ENCODE data around the gene CSF3R.

The CSF3R gene

DNA sequence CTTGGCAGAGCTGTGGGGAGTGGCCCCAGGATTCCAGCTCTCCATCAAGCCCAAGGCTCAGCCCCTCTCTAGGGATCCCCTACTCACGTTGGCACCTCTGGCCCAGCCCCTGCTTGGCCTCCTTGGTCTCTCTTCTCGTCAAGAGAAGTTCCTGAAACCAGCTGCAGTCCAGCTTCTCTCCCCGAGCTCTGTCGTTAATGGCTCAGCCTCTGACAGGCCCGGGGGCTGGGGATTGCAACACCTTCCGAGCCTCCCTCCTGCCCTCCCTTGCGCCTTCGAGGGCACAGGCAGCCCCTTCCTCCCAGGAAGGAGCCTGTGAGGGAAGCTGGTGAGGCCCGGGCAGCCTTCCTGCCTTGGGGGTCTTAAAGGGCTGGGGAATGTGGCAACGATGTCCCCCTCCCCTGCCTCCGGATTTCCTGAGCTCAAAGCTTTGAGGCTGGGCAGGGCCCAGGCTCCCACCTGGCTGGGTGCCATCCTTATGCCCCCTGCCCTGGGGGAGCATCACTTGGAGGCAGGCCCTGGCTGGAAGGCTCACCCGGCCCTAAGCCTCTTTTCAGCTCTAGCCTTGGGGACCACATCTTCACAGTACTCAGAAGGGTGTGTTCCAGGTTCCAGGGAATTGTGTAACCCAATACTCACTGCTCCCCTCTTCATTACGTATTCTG, at the start of gene CSF3R:
CSF3R (minus strand) TSS at position 190 of the 665 bp plus-strand sequence. CDS start 3,417 bp downstream, outside the sequence.
- no peak for DNase-seq (ENCODE audit: low read depth)

DNA sequence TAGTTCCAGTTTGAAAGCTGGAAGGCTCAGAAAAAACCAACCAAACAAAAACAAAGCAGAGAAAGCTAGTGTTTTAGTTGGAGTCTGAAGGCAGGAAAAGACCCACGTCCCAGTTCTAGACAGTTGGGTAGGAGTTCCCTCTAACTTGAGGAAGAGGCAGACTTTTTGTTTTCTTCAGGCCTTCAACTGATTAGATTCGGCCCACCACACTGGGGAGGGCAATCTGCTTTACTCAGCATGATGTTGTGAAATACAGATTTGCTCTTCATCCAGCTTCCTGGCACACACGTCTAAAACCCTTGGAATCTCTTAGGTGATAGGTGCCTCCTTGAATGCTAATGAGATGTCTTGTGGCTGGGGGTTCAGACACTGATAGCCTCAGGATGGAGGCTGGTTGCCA, 49.1 kb upstream of the CSF3R start:
- no peak for DNase-seq (ENCODE audit: low read depth)

DNA sequence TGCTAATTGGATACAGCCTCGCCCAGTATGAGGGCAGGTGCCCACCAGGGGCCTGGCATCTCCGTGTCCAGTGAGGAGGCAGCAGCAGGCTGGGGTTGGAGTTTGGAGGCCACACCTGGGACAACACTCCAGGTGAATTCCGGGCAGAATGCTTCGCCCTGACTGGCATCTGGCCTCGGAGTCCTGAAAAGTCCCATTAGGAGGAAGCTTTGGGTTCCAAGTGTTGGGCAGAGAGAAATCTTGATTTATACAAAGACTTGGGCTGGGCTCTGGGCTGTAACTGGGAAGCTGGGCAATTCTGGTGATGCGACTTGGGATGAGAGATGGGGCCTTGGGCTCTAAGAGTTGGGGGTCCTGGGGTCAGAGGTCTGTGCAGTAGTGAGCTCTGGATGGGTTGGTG, 48.1 kb upstream of the CSF3R start:
- DNase-seq (ENCODE audit: low read depth): no peak

DNA sequence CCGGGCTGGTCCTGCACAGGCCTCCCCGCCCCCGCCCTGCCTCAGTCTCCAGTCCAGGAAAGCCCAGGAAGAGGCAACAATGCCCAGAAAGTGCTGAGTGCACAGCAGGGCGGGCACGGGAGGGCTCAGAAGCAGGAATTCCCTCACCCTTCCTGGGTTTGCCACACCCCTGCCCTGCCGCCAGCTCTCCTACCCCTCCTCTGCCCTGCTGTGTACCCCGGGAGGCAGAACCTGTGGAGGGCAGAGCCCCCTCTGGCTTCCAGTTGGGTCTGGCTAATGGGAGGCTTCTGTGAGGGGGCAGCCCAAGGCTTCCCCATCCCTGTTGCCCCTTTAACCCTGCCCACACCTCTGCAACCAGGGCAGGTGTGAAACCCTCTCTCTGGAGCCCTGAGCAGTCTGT, 47.5 kb upstream of the CSF3R start:
- no peak for DNase-seq (ENCODE audit: low read depth)

DNA sequence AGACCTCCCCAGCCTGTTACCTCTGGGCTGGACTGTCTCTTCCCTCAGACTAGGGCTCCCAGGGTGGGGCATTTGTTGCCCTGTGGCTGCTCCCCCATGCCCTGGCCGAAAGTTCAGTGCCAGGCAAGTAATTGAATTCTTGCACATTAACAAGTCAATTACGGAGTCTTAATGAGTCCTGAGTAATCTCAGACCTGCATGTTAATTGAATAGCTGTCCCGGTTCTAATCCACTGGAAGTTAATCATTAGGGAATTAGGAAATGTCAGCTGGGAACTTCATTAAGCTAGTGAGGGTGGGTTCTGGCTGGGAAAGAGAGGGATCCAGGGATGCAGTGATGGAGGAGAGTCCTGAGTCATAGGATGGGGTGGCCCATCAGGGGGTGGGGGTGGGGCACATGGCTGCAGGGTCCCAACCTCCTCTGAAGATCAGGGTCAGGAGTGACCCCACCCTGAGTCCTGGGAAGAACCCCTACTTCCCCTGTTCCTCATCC, 47.1 kb upstream of the CSF3R start:
- DNase-seq (ENCODE audit: low read depth): no peak

DNA sequence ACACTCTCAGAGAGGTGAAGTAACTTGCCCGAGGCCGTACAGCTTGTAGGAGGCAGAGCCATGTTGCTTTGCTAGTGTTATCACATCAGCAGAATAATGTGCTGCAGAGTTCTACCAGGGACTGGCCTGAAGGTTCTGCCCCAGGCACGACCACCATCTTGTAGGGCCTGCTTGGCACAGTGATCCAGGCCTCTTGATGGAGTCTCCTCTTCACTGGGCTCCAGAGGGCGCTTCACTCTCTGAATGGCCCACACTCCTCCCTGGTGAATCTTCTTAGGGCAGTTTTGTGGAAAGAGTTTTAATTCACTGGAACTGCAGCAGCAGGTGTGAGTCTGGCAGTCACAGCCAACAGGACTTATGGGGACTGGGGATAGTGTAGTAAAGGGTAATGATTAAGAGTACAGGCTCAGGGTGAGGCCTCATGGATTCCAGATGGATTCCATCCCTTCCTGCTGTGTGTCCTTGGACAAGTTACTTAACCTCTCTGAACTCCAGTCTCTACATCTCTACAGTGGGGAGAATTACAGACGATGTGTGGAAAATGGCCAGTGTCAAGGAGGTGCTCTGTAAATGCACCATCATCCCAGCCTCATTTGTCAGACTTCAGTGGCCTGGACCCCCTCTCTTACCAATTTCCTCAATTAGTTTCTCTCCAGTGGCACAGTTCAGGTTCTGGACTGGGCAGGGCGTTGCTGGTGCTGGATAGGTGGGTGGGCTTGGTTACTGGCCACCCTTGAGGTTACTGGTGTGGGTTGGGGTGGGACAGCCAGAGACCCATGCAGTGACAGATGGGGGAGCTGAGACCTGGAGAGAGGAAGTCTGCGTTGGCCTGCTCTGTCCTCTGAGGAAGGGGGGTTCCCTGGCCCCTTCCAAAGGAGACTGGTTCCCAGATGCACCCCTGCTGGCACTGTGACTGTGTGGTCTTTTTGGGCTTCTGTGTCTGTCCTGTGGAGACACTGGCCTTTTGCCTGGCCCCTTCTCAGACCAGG, 45.9 kb upstream of the CSF3R start:
- no peak for DNase-seq (ENCODE audit: low read depth)

DNA sequence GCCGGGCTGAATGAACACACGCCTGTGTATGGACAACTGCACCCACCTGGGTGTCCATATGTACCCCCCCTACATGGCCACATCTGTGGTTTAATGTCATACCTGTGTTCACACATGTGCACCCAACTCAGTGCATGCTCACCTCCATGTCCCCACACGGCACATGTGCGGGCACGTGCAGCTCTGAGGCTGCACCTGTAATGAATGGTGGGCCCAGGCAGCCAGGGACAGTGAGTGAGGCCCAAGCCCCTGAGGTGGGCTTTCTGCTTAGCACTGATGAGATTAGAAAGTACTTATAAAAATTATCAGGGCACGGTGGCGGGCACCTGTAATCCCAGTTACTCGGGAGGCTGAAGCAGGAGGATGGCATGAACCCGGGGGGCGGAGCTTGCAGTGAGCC, 42.5 kb upstream of the CSF3R start:
- DNase-seq (ENCODE audit: low read depth): no peak

DNA sequence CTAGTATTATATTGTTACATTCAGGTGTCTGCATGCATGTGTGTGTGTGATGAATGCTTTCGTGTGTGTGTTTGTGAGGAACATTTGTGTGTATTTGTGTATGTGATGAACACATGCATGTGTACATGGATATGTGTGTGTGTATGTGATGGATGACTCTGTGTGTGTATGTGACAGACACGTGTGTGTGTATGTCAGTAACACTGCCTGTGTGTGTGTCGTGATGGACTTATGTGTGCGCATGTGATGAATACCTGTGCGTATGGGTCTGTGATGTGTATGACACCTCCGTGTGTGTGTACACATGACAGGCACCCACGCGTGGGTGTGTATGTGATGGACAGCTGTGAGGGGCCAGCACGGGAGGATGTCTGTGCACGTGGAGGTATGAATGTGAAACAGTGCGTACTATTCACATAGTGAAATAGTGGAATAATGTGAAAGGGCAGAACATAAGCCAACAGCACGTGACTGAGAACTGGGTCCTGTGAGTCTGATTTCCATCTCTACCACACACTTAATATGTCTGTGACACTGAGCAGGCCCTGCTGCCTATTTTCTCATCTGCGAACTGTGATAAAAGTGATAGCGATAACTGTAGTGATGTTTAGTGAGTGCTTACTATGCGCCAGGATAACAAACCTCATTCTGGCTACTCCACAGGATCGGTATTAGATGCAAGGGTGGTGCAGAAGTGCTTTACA, 41.8 kb upstream of the CSF3R start:
- DNase-seq (ENCODE audit: low read depth): no peak

DNA sequence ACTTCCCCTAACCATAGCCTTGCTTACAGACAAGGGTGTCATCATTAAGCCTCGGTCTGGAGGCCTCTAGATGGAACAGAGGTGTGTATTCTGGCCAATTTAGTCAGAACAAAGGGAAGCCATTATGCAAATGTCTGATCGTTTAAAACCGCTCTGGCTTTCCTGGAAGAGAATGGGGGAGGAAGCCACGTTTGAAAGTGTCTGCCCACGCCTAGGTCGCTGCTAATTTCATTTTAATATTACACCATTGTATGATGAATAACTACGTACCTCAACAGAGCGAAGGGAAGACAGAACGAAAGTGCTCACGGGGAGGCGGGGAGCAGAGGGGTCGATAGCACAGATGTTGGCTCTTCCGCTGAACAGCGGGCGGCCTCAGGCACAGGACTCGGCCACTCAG, 41.1 kb upstream of the CSF3R start:
- DNase-seq (ENCODE audit: low read depth): no peak

DNA sequence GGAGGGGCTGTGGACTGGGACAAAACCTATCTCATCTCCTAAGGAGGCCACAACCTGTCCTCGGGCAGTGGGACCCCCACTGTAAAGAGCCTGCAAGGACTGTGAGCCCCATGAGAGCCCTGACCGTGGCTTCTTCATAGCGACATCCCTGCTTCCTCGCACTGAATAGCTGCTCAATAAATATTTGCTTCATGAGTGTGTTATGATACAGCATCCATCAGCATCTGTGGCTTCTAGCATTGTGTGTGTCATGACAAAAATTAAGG, 40.5 kb upstream of the CSF3R start:
- no peak for DNase-seq (ENCODE audit: low read depth)

DNA sequence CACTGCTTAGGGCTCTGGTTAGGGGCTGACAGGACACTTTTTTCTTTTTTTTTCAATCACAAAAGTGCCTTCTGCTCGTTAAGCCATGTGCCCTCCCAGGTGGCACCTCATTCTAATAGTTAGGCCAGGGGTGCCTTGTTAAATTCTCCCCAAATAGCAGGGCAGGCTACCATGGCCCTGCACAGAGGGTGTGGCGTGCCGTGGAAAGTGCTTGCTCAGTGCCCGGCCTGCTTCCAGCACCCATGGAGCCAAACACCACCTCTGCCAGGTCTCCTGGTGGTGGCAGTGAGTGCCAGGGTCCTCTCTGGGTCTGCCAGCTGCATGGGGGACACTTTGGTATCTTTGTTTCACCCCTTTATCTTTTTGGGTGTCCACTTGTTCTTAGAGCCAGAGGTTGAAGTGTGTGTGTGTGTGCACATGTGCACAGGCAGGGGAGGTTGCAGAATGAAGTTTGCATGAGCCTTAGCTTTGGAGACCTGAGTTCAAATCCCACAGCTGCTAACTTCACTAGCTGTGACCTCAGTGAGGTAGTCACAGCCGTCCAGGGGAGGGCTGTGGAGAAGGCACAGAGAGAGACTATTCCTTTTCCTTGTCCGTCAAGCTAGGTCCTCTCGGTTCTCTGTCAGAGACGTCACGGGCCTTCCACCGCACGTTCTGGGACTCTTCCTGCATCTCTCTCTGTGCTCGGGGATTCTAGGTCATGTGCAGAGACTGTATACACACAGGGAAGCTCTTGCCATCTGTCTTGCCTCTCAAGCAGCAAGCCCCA, 39.9 kb upstream of the CSF3R start:
- DNase-seq (ENCODE audit: low read depth): no peak

DNA sequence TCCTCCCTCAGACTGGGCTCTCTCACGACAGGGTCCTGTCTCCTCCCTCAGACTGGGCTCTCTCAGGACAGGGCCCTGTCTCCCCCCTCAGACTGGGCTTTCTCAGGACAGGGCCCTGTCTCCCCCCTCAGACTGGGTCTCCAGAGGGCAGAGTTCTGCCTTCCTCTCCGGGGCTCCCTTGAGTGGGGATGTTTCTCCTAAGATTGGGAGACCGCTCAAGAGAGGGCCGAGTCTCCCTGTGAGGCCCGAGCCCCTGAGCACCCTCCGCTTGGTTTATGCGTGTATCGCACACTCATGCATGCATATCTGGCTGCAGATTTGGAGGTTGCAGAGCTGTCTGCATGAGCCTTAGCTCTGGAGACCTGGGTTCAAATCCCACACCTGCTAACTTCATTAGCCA, 39.3 kb upstream of the CSF3R start:
- no peak for DNase-seq (ENCODE audit: low read depth)

DNA sequence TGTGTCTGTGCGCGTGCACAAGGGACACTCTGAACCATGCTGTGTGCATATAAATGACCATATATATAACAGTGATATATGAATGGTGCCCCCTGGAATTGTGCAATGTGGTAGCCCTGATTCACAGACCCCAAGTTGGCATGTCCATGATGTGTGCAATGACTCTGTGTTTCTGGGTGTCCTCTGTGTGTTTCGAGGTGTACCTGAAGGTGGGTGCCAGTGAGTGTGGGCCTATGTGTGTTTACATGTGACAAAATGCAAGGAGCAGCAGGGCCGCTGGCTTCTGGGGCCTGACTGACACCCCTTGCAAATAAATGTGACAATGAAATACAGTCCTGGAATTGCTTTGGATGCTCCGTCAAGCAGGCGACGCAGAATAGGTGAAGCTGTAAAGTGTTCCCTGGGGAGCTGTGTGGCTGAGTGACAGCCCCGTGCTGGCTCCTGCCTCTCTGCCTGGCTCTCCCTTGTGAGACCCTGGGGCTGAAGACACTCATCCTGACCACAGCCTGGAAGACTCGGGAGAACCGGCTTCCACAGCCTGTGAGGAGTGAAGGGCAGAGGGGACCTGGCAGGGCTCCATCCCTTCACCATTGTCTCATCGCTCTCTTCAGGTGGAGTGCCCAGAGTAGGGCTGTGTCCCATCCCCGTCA, 38.2 kb upstream of the CSF3R start:
- DNase-seq (ENCODE audit: low read depth): no peak

DNA sequence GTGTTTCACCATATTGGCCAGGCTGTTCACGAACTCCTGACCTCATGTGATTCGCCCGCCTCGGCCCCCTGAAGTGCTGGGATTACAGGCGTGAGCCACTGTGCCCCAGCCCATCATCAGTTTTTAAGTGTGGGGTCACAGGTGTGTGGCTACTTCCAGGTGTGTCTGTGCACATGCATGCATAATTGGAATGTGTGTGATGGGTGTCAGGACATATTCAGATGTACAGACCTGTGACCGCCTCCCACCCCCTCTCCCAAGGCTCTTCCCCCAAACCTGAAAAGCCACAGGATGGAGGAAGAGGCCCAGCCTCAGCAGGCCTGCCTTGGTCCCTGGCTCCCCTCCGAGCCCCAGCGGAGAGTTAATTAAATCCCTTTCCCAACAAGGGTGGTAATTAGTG, 37.3 kb upstream of the CSF3R start:
- DNase-seq (ENCODE audit: low read depth): no peak

DNA sequence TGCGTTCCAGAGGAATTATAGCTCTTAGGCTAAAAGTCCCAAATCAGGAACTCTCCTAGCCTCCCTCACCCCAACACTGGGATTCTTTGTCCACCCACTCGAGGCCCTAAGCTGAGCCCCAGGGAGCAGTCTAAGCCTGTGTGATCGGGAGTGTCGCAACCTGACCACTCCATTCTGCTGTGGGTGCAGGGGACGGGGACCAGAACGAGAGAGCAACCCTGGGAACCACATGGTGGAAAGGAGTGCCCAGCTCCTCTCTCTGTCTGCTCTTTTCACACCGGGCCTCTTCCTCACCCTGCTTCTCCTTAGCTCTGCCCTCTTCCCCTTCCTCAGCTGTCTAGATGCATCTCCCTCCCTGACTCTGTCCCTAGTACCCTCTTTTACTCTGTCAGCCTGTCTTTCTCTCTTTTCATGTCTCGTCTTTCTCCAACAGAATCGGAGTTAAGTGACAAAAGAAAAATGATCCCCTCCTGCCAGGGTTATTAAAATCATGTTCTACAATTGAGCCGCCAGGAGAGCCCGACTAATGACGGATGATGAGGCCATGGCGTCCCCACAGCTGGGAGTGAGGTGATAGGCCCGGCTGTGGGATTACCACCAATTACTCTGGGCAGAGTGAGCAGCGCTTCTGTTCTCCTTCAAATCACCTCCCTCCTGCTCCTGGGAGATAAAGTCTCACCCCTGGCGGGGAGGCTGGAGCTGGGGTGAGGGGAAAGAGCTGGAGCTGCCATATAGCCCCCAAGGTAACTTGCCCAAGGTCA, 34.5 kb upstream of the CSF3R start:
- no peak for DNase-seq (ENCODE audit: low read depth)

DNA sequence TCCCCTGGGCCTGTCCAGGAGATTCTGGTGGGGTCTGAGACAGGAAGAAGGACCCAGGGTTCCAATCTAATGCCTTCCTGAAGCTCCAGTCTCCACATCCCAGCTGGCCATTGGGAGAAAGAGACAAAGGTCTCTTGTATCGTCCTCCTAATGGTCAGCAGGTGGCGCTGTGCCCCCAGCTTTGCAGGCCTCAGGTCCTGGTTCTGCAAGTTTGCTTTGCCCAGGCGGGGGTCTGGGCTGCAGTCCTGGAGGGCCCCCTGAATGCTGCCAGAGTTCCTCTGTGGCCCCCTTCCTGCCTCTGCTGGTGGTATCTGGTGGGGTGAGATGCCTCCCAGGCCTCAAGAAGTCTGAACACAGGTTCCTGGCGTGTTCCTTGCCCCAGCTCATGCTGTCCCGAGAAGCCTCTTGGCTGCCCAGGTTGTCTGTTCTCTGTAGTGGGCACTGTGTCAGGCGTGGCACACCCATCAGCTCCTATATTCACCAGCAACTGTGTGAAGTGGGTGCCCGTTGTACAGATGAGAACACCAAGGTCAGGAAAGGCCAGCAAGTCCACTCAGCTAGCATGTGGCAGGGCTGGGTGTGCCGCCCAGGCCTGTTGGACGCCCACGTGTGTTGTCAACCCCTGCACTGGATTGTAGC, 33.8 kb upstream of the CSF3R start:
- peak; percentile 3 for DNase-seq (ENCODE audit: low read depth)

DNA sequence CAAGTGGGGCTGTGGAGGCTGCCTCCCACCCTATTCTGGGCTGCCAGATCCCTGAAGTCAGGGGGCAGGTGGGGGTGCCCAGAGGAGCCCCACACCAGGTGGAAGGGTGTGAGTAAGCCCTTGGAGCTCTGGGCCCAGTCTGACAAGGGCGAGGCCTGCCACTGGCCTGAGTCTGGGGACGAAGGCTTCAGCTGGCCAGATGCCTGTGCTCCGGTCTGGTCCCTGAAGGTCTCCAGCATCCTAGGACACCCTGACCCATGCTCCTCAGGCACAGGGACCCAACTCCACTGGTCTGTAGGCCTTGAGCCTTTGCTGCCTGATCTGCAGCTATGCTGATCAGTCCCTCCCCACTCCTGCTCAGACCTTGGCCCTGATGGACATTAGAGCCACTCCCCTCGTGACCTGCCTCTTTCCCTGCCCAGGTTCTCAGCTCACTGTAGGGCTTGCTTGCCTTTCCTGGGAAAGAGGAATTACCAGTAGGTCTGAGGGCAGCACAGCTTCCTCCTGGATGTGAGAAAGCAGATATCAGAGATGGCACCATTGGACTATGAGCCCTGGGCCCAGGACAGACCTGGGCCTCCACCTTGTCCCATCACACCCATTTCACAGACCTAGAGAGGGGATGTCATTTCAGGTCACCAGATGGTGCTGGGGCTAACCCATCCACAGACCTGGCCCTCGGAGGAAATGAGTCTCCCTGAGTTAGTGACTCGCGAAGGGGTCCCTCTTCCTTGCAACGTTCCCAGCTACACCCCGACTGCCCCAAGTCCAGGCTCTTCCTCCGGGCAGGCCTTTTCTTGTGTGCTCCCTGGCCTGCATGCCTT, 32.8 kb upstream of the CSF3R start:
- DNase-seq (ENCODE audit: low read depth): no peak

DNA sequence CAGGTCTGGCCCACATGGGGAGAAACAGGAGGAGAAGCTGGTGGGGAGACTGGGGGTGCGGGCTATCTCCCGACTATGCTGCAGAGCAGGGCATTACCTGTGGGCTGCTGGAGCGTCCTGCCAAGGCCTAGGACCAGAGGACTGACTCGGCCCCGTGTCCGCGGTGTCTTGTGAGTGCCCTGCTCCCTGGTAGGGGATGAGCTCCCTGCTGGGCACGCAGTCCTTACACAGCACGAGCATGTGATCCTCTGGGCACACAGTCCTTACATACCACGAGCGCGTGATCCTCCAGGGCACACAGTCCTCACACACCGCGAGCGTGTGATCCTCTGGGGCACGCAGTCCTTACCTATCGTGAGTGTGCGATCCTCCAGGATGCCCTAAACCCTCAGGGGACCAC, 31.8 kb upstream of the CSF3R start:
- no peak for DNase-seq (ENCODE audit: low read depth)

DNA sequence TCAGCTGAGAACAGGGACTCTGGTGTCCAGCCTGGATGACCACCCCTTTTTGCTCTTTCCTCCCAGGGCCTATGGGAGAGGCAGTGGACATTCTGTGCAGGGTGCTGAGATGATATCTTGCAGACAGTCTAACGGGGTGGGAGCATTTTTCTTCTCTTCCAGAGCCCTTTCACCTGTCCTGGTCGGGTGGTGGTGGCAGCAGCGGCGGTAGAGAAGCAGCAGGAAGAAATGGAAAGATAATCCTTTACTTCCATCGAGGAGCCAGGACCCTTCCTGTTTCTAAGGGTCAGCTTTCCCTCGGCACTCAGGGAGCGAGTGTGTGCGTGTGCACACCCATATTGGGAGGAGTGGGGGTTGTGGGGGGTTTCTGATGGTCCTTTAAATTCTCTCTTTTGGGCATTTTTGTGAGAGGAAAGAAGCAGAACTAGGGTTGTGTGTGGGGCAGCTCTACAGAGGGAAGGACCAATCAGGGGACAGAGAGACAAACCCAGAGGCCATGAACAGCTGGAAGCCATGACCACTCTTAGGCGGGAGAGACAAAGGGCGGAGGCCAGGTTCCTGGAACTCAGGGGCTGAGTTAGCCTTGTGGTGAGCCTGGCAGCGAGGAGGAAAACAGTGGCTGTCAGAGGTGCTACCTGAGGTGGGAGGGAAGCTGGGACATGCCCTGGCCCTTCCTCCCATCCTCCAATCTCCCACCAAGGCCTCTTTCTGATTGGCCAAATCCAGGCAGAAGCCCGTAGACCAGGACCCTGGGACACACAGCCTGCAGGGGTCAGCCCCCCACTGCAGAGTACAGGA, 31.2 kb upstream of the CSF3R start:
- no peak for DNase-seq (ENCODE audit: low read depth)
